Liver (tissue), 9 donors: ENCODE results near the gene ZBTB25. TPM values are rescaled to one million over a fixed set of nuclear protein-coding genes. Genes with fewer than 3 reads are reported as not detected.

Experiments used
- DNase-seq: peaks from one replicate; pipeline ENCODE4 v3.0.0-alpha.2; 2017; ENCODE audit warnings: low spot score
- H3K27ac ChIP-seq, 2 donors: one replicate each; pipeline ENCODE4 v1.7.0; 2013; ENCODE audit warnings: inconsistent platforms in 2 of 2, low read length in 2 of 2, control low read depth in 1 of 2, low read depth in 1 of 2, mild to moderate bottlenecking in 1 of 2
- H3K27me3 ChIP-seq, 4 donors: one replicate each; pipeline versions ENCODE4 v1.6.1 to v1.7.0; 2013; ENCODE audit warnings: low read length in 3 of 4, inconsistent platforms in 1 of 4, mild to moderate bottlenecking in 1 of 4, moderate library complexity in 1 of 4; ENCODE audit not compliant: control insufficient read depth in 4 of 4, insufficient read depth in 4 of 4
- H3K36me3 ChIP-seq, 4 donors: one replicate each; pipeline versions ENCODE4 v1.6.1 to v1.7.0; 2013; ENCODE audit warnings: low read length in 3 of 4, mild to moderate bottlenecking in 3 of 4, low read depth in 1 of 4, moderate library complexity in 1 of 4; ENCODE audit not compliant: control insufficient read depth in 4 of 4, insufficient read depth in 3 of 4
- H3K4me1 ChIP-seq, 4 donors: one replicate each; pipeline versions ENCODE4 v1.6.1 to v1.7.0; 2013; ENCODE audit warnings: low read length in 3 of 4, mild to moderate bottlenecking in 3 of 4, moderate library complexity in 1 of 4; ENCODE audit not compliant: control insufficient read depth in 4 of 4, insufficient read depth in 4 of 4
- H3K4me3 ChIP-seq, 3 donors: one replicate each; pipeline versions ENCODE4 v1.6.1 to v1.7.0; 2013; ENCODE audit warnings: low read length in 3 of 3, control low read depth in 1 of 3, low read depth in 1 of 3, mild to moderate bottlenecking in 1 of 3
- H3K9ac ChIP-seq, 2 donors: one replicate each; pipeline ENCODE4 v1.7.0; 2013; ENCODE audit warnings: low read length in 2 of 2, mild to moderate bottlenecking in 2 of 2, moderate library complexity in 2 of 2, control low read depth in 1 of 2, low read depth in 1 of 2
- H3K9me3 ChIP-seq, 4 donors: one replicate each; pipeline versions ENCODE4 v1.6.1 to v1.7.0; 2013; ENCODE audit warnings: low read length in 3 of 4; ENCODE audit not compliant: control insufficient read depth in 4 of 4
- ATF3 ChIP-seq: IDR thresholded peaks from 2 replicates; pipeline ENCODE4 v1.6.1; 2016; ENCODE audit warnings: antibody characterized with exemption
- CTCF ChIP-seq: fragments of 150-350 bp; IDR thresholded peaks from 2 replicates; pipeline ENCODE4 v1.5.1; 2017; ENCODE audit warnings: improper control_type of control experiment, low read depth, low read length; ENCODE audit not compliant: missing input control
- FOXA1 ChIP-seq: IDR thresholded peaks from 2 replicates; pipeline ENCODE4 v1.6.1; 2016; ENCODE audit warnings: antibody characterized with exemption
- FOXA2 ChIP-seq: IDR thresholded peaks from 2 replicates; pipeline ENCODE4 v1.6.1; 2016; ENCODE audit warnings: antibody characterized with exemption
- GABPA ChIP-seq, 2 donors: IDR thresholded peaks in 1 of 2; conservative IDR thresholded peaks in 1 of 2; 2 replicates each; pipeline ENCODE4 v1.6.1; 2016; ENCODE audit warnings: antibody characterized with exemption in 2 of 2, mild to moderate bottlenecking in 1 of 2, moderate library complexity in 1 of 2
- HNF4A ChIP-seq, 2 donors: conservative IDR thresholded peaks; 2 replicates each; pipeline ENCODE4 v1.6.1; 2016; ENCODE audit warnings: antibody characterized with exemption in 2 of 2, mild to moderate bottlenecking in 2 of 2
- HNF4G ChIP-seq: IDR thresholded peaks from 2 replicates; pipeline ENCODE4 v1.6.1; 2016; ENCODE audit warnings: antibody characterized with exemption
- MAX ChIP-seq: IDR thresholded peaks from 2 replicates; pipeline ENCODE4 v1.6.1; 2016; ENCODE audit warnings: antibody characterized with exemption
- NR2F2 ChIP-seq: IDR thresholded peaks from 2 replicates; pipeline ENCODE4 v1.6.1; 2016; ENCODE audit warnings: antibody characterized with exemption
- RAD21 ChIP-seq, 2 donors: IDR thresholded peaks; 2 replicates each; pipeline ENCODE4 v1.6.1; 2016; ENCODE audit warnings: antibody characterized with exemption in 2 of 2, mild to moderate bottlenecking in 2 of 2
- REST ChIP-seq: IDR thresholded peaks from 2 replicates; pipeline ENCODE4 v1.6.1; 2016; ENCODE audit warnings: antibody characterized with exemption, mild to moderate bottlenecking
- RXRA ChIP-seq, 2 donors: IDR thresholded peaks; 2 replicates each; pipeline ENCODE4 v1.6.1; 2017 to 2018; ENCODE audit warnings: antibody characterized with exemption in 2 of 2, mild to moderate bottlenecking in 1 of 2
- SP1 ChIP-seq: IDR thresholded peaks from 2 replicates; pipeline ENCODE4 v1.6.1; 2018; ENCODE audit warnings: antibody characterized with exemption, mild to moderate bottlenecking
- TAF1 ChIP-seq: conservative IDR thresholded peaks from 2 replicates; pipeline ENCODE4 v1.6.1; 2016; ENCODE audit warnings: antibody characterized with exemption, mild to moderate bottlenecking
- YY1 ChIP-seq: IDR thresholded peaks from 2 replicates; pipeline ENCODE4 v1.6.1; 2016; ENCODE audit warnings: antibody characterized with exemption, mild to moderate bottlenecking
- ZBTB33 ChIP-seq: IDR thresholded peaks from 2 replicates; pipeline ENCODE4 v1.6.1; 2016; ENCODE audit warnings: antibody characterized with exemption
- WGBS: extraction: QIAGEN DNeasy Blood & Tissue Kit; methylation state at CpG from one replicate; pipeline ENCODE4 v1.1.7; 2013; 5-methylcytosine and 5-hydroxymethylcytosine counted together
- polyA plus RNA-seq, 2 donors: library from polyadenylated mRNA; stranded (reverse) in 1 of 2; unstranded in 1 of 2; fragments of 200-250 nt in 1 of 2; fragments of >200 nt in 1 of 2; fragmentation: Nextera tagmentation in 1 of 2; extraction: Ambion mirVana in 1 of 2; gene quantifications; one replicate each; pipeline versions ENCODE4 v1.2.1 to v1.2.3, GENCODE V29; 2013 to 2015
- total RNA-seq, 2 donors: library from RNA; depleted of rRNA; stranded (reverse); fragments of >200 nt; gene quantifications; one replicate each; pipeline ENCODE4 v1.2.3, GENCODE V29; 2014
- donor health status: healthy.
- donor health status: healthy.
- donor health status: healthy.
- donor health status: healthy.
- donor health status: healthy.

The ZBTB25 gene
- total and polyA plus RNA-seq, 4 donors = 1.4 to 5.9 (median 3.7) TPM

- Histone ChIP-seq H3K27ac (no peak overlapping the region), H3K9me3 (no peaks in the 10 kb centered on the region), H3K27me3 (no peaks in the 10 kb centered on the region), H3K4me3 (no peak overlapping the region), H3K4me1 (peaks cover 0 to 3% (median 1%) of the 10 kb centered on the region in 4 donors), H3K9ac (no peak overlapping the region), H3K36me3 (peaks cover 9 to 62% (median 52%) of the 10 kb centered on the region in 4 donors)
- WGBS = 83% methylated on average over 4 of the region's 4 CpGs
- no peak for DNase-seq
- TF ChIP-seq TAF1 (no peak), SP1 (no peak), HNF4A (conservative IDR thresholded peaks at IDR 0.05) (no peak), ATF3 (no peak)
These were observed 44.1 kb downstream of the ZBTB25 start for GRCh38 chr14:64459405-64460136.

GRCh38 chr14:64454671-64455070 is 49.0 kb downstream of the ZBTB25 start:
- no peaks in the 10 kb centered on the region for H3K4me1 ChIP-seq
- TF ChIP-seq FOXA1 (no peak), ATF3 (no peak), MAX (no peak), GABPA (IDR thresholded peaks at IDR 0.05 in 1 of 2, conservative IDR thresholded peaks at IDR 0.05 in 1 of 2) (no peak), NR2F2 (no peak)
- H3K4me3 ChIP-seq = no peak overlapping the region
- no peak overlapping the region for H3K9ac ChIP-seq
- H3K36me3 ChIP-seq = peaks cover 18 to 82% (median 76%) of the 10 kb centered on the region in 4 donors
- H3K9me3 ChIP-seq = no peaks in the 10 kb centered on the region
- no peaks in the 10 kb centered on the region for H3K27me3 ChIP-seq
- 76% methylated on average over 10 of the region's 10 CpGs for WGBS
- no peak for DNase-seq
- no peak overlapping the region for H3K27ac ChIP-seq

GRCh38 chr14:64450255-64450654 is 53.4 kb downstream of the ZBTB25 start:
- Histone ChIP-seq H3K4me3 (no peak overlapping the region), H3K9ac (no peak overlapping the region), H3K27me3 (no peaks in the 10 kb centered on the region), H3K36me3 (peaks cover 23 to 79% (median 66%) of the 10 kb centered on the region in 4 donors), H3K4me1 (no peaks in the 10 kb centered on the region), H3K27ac (no peak overlapping the region), H3K9me3 (no peaks in the 10 kb centered on the region)
- no peak for DNase-seq
- WGBS = 91% methylated on average over 2 of the region's 2 CpGs
- no peak for TF ChIP-seq YY1
- no peak for TF ChIP-seq HNF4G
- TF ChIP-seq GABPA (IDR thresholded peaks at IDR 0.05 in 1 of 2, conservative IDR thresholded peaks at IDR 0.05 in 1 of 2) = no peak
- TF ChIP-seq CTCF = no peak
- no peak for TF ChIP-seq REST
- TF ChIP-seq HNF4A (conservative IDR thresholded peaks at IDR 0.05) = no peak
- TF ChIP-seq RXRA (IDR thresholded peaks at IDR 0.05) = no peak
- TF ChIP-seq ZBTB33 = no peak
- no peak for TF ChIP-seq NR2F2
- no peak for TF ChIP-seq SP1
- TF ChIP-seq TAF1 = no peak
- no peak for TF ChIP-seq FOXA2
- TF ChIP-seq RAD21 (IDR thresholded peaks at IDR 0.05) = no peak
- no peak for TF ChIP-seq FOXA1
